Astrocyte of the hippocampus (primary cell): ENCODE data around the gene EPHA10.

Experiments
- DNase-seq: peaks from one replicate; pipeline ENCODE4 v3.0.0; 2011; ENCODE audit warnings: low read depth, low spot score

Gene EPHA10

DNA sequence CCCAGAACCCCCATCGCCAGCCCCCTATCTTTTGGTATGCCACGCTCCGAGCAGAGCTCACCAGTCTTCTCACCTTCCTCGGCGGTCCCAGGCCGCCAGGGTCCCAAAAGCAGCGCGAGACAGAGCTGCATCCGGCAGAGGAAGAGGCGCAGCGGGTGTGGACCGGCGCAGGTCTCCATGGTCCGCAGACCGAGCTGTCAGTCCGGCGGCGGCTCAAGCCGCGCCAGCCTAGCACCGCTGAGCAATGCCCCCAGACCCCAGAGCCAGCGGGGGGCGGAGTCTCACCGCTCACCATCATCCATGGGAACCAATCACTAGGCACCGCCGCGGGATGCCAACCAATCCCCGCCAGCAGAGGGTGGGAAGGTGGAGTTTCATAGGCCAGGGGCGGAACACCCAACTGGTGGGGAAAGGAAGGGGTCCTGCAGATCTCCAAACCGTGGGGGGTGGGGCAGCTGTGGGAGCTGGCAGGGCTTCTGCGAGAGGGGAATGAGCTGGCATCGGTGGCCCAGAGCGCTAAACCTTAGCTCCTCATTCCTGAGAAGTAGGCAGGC, at the start of gene EPHA10:
EPHA10 (minus strand) TSS at position 233 of the 554 bp plus-strand sequence; CDS start at position 179, 54 bp downstream.
- DNase-seq = no peak

DNA sequence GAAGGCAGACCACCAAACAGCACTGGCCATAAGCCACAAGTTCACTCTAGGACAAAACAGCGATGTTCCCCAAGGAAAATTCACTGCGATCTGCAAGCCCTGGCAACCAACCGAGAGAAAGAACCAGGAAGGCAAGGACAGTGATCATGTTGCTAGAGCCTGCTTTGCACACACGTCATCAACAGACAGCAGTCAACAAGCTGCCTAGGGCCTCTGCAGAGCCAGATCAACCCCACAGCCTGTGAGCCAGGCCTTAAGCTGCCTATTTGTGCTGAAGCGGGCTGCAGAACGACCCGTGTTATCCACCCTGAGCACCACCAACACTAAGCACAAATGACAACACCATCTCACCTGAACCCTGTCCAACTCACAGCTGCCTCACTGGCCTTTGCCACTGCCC, 49.3 kb upstream of the EPHA10 start:
- no peak for DNase-seq

DNA sequence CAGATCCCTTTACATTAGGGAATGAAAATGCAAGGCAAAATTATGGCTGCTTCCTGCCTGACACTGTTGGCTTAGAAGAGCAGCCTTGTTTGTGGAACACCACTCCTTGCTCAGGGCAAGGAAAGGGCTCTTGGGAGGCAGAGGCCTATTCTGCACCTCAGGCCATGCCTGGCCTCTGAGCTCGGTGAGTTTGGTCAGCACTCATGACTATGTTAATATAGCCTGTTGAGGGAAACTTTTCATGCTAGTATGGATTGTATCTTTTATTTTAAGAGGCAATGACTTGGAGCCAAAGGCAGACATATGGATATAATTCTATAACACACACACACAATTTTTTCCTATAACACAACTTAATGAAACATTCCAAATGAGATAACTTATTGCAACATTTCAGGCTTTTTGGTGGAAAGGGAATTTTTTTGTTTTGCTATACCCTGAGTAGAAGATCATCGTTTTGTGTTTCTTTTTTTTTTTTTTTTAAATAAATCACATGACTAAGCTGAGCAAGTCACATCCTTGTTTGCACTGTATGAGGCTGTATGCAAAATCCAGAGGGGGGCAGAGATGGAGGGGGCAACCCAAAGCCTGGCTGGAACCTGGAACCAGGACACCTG, 48.7 kb upstream of the EPHA10 start:
- DNase-seq = no peak

DNA sequence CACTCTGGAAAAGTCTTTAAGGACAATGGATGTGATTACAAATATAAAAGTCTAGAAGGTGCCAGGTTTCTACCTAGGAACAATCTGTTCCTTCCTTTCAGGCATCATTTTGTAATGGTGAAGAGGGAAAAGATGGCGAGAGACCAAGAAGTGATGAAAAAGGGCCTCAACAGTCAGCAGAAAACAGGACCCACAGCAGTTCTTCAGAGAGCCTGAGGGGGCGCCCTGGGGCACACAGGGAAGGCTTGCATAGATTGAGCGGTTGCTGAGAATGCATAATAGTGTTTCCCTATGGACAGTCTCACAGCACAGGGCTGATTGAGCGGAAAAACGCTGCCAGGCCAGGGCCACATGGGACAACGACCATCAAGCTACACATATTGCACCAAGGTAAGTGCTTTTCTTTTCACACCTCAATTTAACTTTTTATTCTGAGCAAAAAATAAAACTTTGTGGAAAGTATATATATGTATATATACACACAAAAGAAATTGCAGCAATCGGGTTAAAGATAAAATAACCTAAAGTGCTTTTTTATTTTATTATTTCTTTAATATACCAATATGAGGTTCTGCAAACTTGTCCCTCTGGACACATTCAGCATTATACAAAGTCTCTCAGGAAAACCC, 46.2 kb upstream of the EPHA10 start:
- peak; percentile 83 for DNase-seq

DNA sequence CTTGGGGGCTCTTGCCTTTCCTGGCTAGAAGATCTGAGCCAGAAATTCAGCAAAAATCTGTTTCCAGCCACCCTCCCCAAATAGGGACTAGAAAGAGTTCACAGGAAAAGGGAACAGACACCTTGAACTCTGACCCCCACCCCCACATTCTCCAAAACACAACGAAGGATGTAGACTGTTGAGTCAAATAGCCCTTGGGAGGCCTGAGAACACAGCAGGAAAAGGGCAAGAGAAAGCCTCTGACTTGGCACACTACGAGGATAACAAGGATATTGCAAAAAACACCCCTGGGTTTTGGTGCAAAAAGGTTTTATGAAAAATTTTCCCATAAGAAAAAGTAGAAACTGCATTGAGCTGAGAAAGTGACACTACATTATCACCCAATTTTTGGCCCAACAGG, 45.0 kb upstream of the EPHA10 start:
- no peak for DNase-seq

DNA sequence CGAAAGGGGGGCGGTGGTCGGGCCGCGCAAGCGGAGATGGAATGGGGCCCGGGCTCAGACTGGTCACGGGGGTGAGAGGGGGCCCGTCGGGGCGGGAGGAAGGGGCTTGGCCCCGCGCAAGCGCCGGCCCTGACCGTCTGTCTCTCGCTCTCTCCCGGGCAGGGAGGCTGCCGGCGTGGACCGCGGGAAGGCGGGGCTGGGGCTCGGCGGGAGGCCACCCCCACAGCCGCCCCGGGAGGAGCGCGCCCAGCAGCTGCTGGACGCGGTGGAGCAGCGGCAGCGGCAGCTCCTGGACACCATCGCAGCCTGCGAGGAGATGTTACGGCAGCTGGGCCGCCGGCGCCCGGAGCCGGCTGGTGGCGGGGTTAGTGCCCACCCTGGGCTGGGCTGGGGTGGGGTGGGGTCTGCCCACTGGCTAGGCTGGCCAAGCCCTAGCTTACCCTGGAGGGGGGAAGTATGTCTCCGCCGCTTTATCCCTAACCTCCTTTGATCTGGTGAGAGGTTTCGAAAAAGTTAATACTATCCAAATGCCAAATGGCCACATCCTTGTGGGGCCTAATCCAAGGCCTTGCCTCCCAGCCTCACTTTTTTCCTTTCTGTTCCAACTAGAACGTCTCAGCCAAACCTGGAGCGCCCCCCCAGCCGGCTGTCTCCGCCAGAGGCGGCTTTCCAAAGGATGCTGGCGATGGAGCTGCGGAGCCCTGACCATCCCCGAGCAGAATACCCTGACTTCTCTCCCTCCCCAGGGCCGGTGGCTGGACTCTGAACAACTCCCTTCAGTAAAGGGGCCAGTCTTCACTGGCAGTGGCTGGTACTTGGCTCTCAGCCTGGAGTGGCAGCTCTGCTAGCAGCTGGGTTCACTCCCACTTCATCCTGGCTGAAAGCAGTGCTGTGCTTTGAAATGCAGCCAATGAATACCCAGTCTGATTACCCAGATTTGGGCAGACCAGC, 43.7 kb upstream of the EPHA10 start:
- DNase-seq = peak; percentile 91

DNA sequence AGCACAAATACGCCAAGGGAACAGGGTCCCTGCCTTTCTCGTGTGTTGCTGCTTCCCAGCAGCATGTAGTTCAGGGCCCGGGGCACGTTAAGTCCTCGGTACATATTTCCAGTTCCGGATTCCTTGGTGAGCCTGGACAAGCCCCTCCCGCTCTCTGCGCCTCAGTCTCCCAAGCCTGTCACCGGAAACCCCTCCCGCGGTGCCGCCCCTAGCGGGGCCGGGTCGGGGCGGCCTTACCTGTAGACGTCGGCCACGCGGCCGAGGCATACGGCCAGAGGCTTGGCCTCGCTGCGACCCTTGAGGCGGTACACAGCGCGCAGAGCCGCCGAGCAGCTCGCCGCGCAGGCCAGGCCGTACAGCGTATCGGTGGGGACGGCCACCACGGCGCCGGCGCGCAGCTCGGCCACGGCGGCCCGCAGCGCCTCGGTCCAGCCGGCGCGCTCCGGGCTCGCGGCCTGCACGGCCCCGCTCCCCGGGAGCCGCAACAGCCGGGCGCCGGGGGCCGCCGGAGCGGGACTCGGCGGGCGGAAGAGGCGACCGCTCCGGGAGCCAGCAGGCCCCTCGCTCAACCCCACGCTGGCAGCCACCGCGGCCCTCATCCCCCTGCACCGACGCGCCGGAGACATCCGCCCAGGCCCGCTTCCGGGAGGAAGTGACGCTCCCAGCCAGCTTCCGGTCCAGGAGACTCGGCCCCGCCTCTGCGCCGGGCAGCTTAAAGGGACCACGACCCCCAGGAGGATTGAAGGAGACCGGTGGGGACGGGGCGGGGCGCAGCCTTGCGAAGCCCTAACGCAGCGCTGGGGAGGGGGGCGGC, 42.8 kb upstream of the EPHA10 start, which contains the start of the genes C1orf122 and YRDC:
C1orf122 (plus strand) TSS at position 236 of the 814 bp plus-strand sequence. CDS start 615 bp downstream, outside the sequence.
YRDC (minus strand) TSS at position 654 of the 814 bp plus-strand sequence; CDS start at position 626, 28 bp downstream.
- DNase-seq = peak; percentile 97

DNA sequence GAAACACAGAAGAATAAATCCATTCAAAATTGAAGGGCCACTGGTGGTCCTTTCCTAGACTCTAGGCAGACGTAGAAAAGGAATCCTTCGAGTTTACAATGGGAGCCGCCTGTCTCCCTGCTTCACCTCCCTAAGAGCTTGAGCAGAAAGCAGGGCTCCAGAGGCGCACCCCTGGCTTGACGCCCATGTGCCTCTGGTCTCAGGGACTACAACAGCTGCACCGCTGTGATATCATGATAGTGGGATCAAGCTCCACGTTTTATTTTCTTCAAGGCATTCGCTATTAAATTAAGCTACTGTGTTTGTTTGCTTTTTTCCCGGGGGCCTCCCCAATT, 42.3 kb upstream of the EPHA10 start:
- no peak for DNase-seq

DNA sequence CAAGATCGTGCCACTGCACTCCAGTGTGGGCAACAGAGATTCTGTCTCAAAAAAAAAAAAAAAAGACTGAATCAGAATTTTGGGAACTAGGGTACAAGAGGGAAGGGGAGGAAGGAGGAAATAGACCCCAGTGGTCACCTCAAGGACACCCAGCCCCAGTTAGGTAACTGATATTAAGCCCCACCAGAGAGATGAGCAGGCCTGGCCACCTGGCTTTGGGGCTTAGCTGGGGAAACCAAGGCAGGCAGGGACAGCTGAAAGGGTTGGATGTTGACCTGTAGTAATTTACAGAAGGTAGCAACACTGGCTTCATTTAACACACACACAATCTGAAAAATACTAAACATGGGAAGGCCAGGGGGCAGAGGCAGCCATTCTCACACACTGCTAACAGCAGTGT, 37.5 kb upstream of the EPHA10 start:
- DNase-seq = no peak

DNA sequence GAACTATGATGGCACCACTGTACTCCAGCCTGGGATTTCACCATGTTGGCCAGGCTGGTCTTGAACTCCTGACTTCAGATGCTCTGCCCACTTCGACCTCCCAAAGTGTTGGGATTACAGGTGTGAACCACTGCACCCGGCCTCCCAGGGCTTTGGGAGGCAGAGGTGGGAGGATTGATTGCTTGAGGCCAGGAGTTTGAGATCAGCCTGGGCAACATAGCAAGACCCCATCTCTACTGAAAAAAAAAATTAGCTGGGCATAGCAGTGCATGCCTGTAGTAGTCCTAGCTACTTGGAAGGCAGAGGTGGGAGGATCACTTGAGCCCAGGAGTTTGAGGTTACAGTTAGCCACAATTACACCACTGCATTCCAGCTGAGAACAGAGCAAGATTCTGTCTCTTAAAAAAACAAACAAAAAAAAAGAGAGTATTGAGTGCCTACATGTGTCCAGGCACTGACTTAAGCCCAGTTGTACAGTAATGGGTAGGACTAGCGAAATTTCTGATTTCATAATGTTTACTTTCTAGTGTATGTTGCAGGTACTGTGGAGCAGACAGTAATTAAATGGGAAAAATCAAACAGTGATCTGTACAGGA, 32.9 kb upstream of the EPHA10 start:
- peak; percentile 75 for DNase-seq

DNA sequence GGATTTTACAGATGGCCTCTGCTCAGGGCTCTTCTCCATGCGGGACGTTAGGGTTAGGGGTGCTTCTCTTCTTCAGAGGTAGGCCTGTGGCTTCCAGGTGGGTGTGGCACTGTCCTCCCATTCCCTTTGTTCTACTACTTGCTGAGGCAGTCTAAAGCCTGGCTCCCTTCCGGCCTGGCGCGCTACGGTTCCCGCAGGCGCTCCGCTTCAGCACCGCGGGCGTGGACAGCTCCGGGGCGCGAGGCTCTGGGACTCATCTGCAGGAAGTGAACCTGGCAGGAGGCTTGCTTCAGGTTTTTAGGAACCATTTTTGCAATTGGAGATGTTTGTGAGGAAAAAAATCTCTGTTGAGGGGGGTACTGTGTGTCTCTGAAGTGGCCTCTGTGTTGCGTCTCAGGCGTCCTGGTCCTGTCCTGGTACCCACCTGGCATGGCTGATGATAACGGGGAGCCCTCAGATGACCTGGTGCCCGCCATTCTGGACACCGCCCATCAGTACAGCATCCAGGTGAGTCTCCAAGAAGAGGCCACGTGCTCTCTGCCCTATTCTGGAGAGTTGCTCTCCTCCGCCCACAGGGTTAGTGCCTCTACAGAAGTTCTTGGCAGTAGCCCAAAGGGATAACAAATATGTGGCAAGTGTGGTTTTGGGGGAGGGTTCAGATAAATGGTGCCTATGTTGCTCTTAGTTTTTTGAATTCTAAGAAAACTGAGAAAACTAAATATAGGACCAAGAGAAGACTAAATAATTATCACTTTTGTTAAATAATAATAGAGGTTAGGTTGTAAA, 30.6 kb upstream of the EPHA10 start:
- DNase-seq = peak; percentile 80

DNA sequence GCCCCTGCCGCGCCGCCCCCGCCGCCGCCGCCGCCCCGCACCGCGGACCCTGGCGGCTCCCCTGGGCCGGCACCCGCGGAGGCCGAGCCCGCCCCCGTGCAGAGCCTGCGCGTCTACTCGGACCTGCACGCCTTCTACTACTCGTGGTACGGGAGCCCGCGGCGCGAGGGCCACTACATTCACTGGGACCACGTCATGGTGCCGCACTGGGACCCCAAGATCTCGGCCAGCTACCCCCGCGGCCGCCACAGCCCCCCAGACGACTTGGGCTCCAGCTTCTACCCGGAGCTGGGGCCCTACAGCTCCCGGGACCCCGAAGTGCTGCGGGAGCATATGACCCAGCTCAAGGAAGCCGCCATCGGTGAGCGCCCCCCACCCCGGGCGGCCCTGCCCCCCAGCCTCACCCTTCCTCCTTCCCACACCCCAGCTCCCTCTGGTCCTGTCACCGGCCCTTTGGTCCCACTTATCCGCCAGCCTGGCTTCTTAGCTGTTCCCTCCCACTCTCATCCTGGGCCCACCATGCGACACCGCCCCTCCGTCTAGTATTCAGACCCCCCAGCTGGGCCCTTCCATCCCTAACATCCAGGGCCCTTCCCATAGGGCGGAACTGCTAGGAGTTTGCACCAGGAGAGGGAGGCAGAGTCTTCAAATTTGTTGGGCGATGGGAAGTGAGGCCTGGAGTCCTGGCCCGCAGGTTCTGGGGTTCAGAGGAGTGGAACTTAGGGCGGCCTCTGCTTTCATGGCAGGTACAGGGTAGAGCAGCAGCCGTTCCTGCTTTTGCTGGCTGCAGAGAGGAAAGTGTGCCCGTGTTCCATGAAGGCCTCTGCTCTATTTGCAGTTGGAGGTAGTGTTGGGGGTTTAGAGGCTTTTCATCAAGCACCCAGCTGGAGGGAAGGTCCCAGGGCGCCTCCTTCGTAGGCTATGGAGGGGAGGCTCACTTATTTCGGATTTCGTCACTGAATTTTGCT, 29.7 kb upstream of the EPHA10 start:
- no peak for DNase-seq

DNA sequence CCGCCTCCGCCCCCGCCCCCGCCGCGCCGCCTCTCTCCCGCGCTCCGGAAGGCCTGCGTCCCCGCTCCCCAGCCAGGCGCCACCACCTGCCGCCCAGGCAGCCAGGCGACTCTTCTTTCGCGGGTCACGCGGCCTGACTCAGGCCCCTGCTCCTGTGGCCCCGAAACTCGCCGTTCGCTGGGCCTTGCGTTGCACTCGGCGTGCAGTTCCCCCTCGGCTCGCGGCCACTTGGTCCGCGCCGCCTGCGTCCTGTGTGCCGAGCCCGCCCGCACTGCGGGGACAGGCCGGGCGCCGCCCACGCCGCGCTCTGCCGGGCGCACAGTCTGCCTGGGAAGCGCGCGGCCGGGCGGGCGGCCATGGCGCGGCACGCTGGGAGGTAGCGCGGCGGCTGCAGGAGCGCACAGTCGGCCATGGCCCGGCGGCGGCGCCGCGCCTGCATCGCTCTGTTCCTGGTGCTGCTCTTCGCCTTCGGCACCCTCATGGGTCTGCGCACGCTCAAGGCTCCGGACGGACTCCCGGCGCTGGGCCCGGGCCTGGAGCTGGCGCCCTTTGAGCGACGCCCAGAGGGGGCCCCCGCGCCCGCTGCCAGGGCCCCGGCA, 29.0 kb upstream of the EPHA10 start, which contains the start of gene MANEAL:
MANEAL (plus strand) TSS at position 75 of the 599 bp plus-strand sequence; CDS start at position 411, 336 bp downstream.
- peak; percentile 84 for DNase-seq

DNA sequence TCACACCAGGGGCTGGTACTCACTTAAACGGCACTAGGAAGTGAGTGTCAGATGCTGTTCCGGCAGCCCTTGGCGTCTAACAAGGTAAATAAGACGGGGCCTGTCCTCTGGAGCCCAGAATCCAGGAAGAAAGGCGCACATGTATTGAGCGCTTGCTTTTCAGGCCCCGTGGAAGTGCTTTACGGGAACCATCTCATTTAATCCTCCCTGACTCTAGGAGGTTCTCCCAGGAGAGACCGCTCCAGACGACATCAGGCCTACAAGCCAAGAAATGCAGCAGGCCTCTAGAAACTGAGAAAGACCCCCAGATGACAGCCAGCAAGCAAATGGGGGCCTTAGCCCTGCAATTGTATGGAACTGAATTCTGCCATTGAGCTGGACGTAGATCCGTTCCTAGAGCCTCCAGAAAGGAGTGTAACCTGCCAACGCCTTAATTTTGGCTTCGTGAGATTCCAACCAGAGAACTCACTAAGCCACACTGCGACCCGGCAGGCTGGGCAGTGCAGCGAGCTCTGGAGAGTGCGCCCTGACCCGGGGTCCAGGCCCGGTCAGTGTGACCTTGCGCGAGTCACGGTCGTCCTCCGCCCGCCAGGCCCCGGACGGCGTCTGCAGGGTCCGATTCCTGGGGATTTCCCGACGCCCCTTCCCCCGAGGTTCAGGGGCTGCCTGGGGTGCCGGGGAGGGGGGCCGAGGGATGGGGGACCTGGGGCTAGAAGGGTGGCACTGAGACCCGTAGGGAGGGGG, 28.2 kb upstream of the EPHA10 start:
- DNase-seq = no peak

DNA sequence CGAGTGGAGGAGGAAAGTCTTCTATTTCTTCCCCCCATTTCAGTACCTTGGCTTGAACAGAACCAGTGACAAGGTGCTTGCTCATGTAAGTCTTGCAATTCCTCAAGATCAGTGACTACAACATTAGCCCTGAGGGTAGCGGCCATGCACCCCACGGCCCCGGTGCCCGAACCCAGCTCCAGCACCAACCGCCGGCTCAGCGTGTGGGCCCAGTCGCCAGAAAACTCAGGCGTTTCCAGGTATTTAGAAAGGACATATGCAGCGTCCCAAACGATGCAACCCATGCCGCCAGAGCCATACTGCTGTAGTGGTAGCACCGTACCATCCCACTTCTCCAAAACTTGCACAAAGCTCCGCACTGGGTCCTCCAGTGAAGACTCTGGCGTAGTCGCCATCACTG, 17.6 kb upstream of the EPHA10 start:
- DNase-seq = no peak

DNA sequence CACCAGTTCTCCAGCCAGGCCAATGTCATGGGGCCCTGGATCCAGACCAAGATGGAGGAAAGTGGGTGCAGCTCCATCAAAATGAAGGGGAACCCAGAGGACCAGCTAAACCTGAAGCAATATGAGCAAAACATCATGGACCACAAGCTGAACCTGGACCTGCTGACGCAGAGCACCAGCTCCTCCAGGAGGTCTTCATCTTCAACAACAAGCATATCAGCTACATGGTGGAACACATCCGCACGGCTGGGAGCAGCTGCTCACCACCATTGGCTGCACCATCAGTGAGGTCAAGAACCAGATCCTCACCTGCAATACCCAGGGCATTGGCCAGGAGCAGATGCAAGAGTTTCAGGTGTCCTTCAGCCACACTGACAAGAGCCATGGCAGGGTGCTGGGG, 13.7 kb upstream of the EPHA10 start:
- DNase-seq = no peak

DNA sequence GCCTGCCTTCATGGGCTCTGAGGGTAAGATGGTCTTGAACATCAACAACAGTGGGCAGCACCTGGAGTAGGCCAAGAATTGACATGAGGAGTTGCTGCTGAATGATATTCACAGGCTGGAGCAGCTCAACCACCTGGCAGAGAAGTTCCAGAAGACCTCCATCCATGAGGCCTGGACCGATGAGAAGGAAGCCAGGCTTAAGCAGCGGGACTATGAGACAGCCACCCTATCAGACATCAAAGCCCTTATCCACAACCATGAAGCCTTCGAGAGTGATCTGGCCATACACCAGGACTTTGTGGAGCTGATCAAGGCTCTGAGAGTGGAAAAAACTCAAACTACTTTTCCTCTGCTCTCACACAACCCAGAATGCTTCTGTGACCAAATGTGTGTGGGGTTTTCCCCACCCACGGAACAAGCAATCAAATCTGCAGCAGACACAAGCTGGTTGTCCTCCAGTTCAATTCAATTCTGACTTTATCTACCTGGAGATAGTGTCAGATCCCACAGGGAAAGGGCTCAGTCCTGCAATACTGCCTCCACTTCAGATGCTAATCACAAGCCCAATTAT, 12.1 kb upstream of the EPHA10 start:
- DNase-seq = no peak
